Keratinocyte (primary cell): ENCODE measurements around the gene FCGR2B. TPM values are rescaled to one million over a fixed set of nuclear protein-coding genes. Genes with fewer than 3 reads are reported as not detected.
"Not testable (repeated sequence)": the region's sequence is repeated elsewhere in the genome, so short reads cannot be mapped to it uniquely, and the experiment has no call there.

Experiments used
- DNase-seq: peaks from one replicate; pipeline ENCODE4 v3.0.0-alpha.2; 2011; ENCODE audit warnings: low read depth, missing footprints, low spot score
- FAIRE-seq: peaks from 2 replicates; lab custom pipeline; 2011; peaks lifted over from hg19 to GRCh38; lab: Jason Lieb, UNC
- H2AFZ ChIP-seq: 2 replicates; pipeline ENCODE4 v1.6.0; 2012; ENCODE audit warnings: low read length, control low read depth, inconsistent platforms; ENCODE audit not compliant: control insufficient read depth
- H3K27ac ChIP-seq: 2 replicates; pipeline ENCODE4 v1.5.1; 2011; ENCODE audit warnings: low read length; ENCODE audit not compliant: control insufficient read depth, insufficient read depth
- H3K27me3 ChIP-seq: 3 replicates; pipeline ENCODE4 v1.6.0; 2011; ENCODE audit warnings: low read length; ENCODE audit not compliant: control insufficient read depth, insufficient read depth; ENCODE audit errors: extremely low read depth
- H3K36me3 ChIP-seq, 2 experiments: 2 replicates in 1 of 2; 3 replicates in 1 of 2; pipeline ENCODE4 v1.5.1; 2011; ENCODE audit warnings: low read length in 2 of 2, mild to moderate bottlenecking in 1 of 2; ENCODE audit not compliant: control insufficient read depth in 2 of 2, insufficient read depth in 2 of 2; ENCODE audit errors: extremely low read depth in 1 of 2
- H3K4me1 ChIP-seq: 3 replicates; pipeline ENCODE4 v1.5.1; 2011; ENCODE audit warnings: low read length; ENCODE audit not compliant: control insufficient read depth, insufficient read depth; ENCODE audit errors: extremely low read depth
- H3K4me2 ChIP-seq: 3 replicates; pipeline ENCODE4 v1.6.0; 2011; ENCODE audit warnings: low read depth, low read length; ENCODE audit not compliant: control insufficient read depth, insufficient read depth; ENCODE audit errors: extremely low read depth
- H3K4me3 ChIP-seq, 3 experiments: fragments of 200-600 bp in 1 of 3; sonication (generic) in 1 of 3; 2 replicates in 2 of 3; 3 replicates in 1 of 3; pipeline ENCODE4 v1.5.1; 2011 to 2016; ENCODE audit warnings: low read length in 3 of 3, mild to moderate bottlenecking in 3 of 3, control low read depth in 2 of 3, inconsistent platforms in 1 of 3, low read depth in 1 of 3, mixed read lengths in 1 of 3, mixed run types in 1 of 3, moderate library complexity in 1 of 3; ENCODE audit not compliant: control insufficient read depth in 2 of 3, insufficient read depth in 2 of 3; ENCODE audit errors: extremely low read depth in 1 of 3
- H3K79me2 ChIP-seq: 2 replicates; pipeline ENCODE4 v1.6.0; 2012; ENCODE audit warnings: low read length; ENCODE audit not compliant: control insufficient read depth, insufficient read depth
- H3K9ac ChIP-seq: 3 replicates; pipeline ENCODE4 v1.6.0; 2011; ENCODE audit warnings: low read length; ENCODE audit not compliant: control insufficient read depth, insufficient read depth; ENCODE audit errors: extremely low read depth
- H3K9me1 ChIP-seq: 3 replicates; pipeline ENCODE4 v1.6.0; 2011; ENCODE audit warnings: low read length; ENCODE audit not compliant: control insufficient read depth, insufficient read depth; ENCODE audit errors: extremely low read depth
- H3K9me3 ChIP-seq: 2 replicates; pipeline ENCODE4 v1.5.1; 2012; ENCODE audit warnings: low read depth, low read length; ENCODE audit not compliant: control insufficient read depth
- H4K20me1 ChIP-seq: 3 replicates; pipeline ENCODE4 v1.6.0; 2011; ENCODE audit warnings: low read length; ENCODE audit not compliant: control insufficient read depth, insufficient read depth; ENCODE audit errors: extremely low read depth
- dilution Hi-C: fragments of 300-500 bp; cut with MboI; formaldehyde crosslinking; loops from one replicate; pipeline ENCODE4 v1.7.0; 2020; ENCODE audit warnings: low sequenced_read_pairs; ENCODE audit not compliant: extremely low pct_ligation_motif_present
- polyA plus RNA-seq, 5 experiments: library from polyadenylated mRNA; depleted of rRNA in 3 of 5; stranded (reverse) in 3 of 5; stranded (forward) in 1 of 5; unstranded in 1 of 5; fragments of >200 nt; gene quantifications; 1 replicate in 1 of 5; 2 replicates in 3 of 5; 3 replicates in 1 of 5; pipeline versions ENCODE4 v1.2.1 to v1.2.3, GENCODE V29; 2011 to 2012; ENCODE audit warnings: missing spikeins in 2 of 5, low read depth in 1 of 5, low replicate concordance in 1 of 5

The FCGR2B gene
- polyA plus RNA-seq, 1 donor (not counting 4 experiments of a cell fraction or from before 2014, with no cell fraction given), result not detected

- H3K4me1 ChIP-seq, H3K36me3 ChIP-seq, H3K27ac ChIP-seq, H3K4me2 ChIP-seq, H3K4me3 ChIP-seq, H3K9me1 ChIP-seq, H3K9me3 ChIP-seq, H3K27me3 ChIP-seq, DNase-seq, dilution Hi-C loops, H3K79me2 ChIP-seq, H4K20me1 ChIP-seq, FAIRE-seq, H2AFZ ChIP-seq, H3K9ac ChIP-seq: not testable (repeated sequence)
Observed at GRCh38 chr1:161653971-161654370, 9.0 kb upstream of the FCGR2B start.

GRCh38 chr1:161658524-161658923 is 4.4 kb upstream of the FCGR2B start:
- dilution Hi-C loops, H4K20me1 ChIP-seq, H2AFZ ChIP-seq, H3K27me3 ChIP-seq, FAIRE-seq, H3K9me1 ChIP-seq, DNase-seq, H3K79me2 ChIP-seq, H3K4me3 ChIP-seq, H3K4me1 ChIP-seq, H3K4me2 ChIP-seq, H3K9me3 ChIP-seq, H3K9ac ChIP-seq, H3K36me3 ChIP-seq, H3K27ac ChIP-seq: not testable (repeated sequence)

GRCh38 chr1:161661660-161662311 is 1.2 kb upstream of the FCGR2B start:
- H3K79me2 ChIP-seq, H3K4me2 ChIP-seq, DNase-seq, H2AFZ ChIP-seq, H3K27ac ChIP-seq, H3K4me3 ChIP-seq, FAIRE-seq, H3K9me3 ChIP-seq, H4K20me1 ChIP-seq, H3K9ac ChIP-seq, dilution Hi-C loops, H3K4me1 ChIP-seq, H3K36me3 ChIP-seq, H3K9me1 ChIP-seq, H3K27me3 ChIP-seq: not testable (repeated sequence)

GRCh38 chr1:161663569-161663968 is 626 bp downstream of the FCGR2B start:
- H3K9me1 ChIP-seq, DNase-seq, H3K9me3 ChIP-seq, H3K27ac ChIP-seq, dilution Hi-C loops, H4K20me1 ChIP-seq, H3K4me3 ChIP-seq, H3K4me2 ChIP-seq, H3K36me3 ChIP-seq, FAIRE-seq, H3K9ac ChIP-seq, H3K79me2 ChIP-seq, H3K27me3 ChIP-seq, H3K4me1 ChIP-seq, H2AFZ ChIP-seq: not testable (repeated sequence)

- FAIRE-seq, dilution Hi-C loops, H3K9ac ChIP-seq: not testable (repeated sequence)
Observed at GRCh38 chr1:161664689-161665088, 1.7 kb downstream of the FCGR2B start.

More at GRCh38 chr1:161664689-161665088, 1.7 kb downstream of the FCGR2B start:
- not testable (repeated sequence) for H3K79me2 ChIP-seq, H2AFZ ChIP-seq, H3K27me3 ChIP-seq, H3K4me3 ChIP-seq, H3K4me2 ChIP-seq, H4K20me1 ChIP-seq, H3K36me3 ChIP-seq, H3K9me3 ChIP-seq, H3K9me1 ChIP-seq, H3K4me1 ChIP-seq, H3K27ac ChIP-seq, DNase-seq
